ENCODE results near the gene P2RX3.
"Not testable (repeated sequence)": the region's sequence is repeated elsewhere in the genome, so short reads cannot be mapped to it uniquely, and the experiment has no call there.

The P2RX3 gene

GRCh38 chr11:57324886-57325734 is 13.0 kb upstream of the P2RX3 start, which contains the start of gene TNKS1BP1:
Gene TNKS1BP1, minus strand, starts transcription at chr11:57324952. Its CDS starts 3,067 bp downstream, at chr11:57321885.
- DNase-seq (ENCODE audit: low read depth in 2 of 2), result peak; percentile 80 to 81

DNA sequence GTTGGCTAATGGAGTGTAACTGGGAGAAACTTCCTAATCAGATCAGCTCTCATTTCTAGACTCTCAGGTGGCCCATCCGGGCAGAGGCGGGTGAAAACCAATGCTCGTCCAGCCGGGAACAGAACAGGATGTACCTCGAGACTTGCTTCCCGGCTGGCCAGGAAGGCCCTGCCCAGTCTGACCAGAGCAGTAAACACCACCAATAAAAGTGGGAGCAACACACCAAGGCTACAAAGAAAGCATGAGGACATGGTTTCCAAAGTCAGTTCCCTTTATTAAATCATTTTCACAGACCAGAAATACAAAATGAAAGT is 12.5 kb upstream of the P2RX3 start:
- DNase-seq (ENCODE audit: low read depth in 2 of 2), result no peak

DNA sequence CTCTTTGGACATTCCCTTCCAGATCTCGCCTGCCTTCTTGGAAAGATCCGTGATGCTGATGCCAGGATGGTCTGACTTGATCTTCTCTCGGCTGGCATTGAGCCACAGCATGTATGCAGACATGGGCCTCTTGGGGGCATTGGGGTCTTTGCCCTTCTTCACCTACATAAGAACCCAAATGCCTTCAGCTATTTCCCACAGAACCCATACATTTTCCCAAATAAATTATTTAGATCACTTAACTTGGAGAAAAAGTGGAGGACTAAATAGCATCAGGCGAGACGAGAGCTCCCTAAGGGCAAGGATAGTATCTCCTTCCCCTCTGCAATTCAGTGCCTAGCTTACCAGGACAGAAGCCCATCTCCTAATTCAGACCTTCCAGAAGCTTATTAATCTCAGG is 10.4 kb upstream of the P2RX3 start:
- DNase-seq (ENCODE audit: low read depth in 2 of 2), result no peak

- no peak for DNase-seq (ENCODE audit: low read depth in 2 of 2)
These were observed 8.1 kb upstream of the P2RX3 start for GRCh38 chr11:57330029-57330428.

DNA sequence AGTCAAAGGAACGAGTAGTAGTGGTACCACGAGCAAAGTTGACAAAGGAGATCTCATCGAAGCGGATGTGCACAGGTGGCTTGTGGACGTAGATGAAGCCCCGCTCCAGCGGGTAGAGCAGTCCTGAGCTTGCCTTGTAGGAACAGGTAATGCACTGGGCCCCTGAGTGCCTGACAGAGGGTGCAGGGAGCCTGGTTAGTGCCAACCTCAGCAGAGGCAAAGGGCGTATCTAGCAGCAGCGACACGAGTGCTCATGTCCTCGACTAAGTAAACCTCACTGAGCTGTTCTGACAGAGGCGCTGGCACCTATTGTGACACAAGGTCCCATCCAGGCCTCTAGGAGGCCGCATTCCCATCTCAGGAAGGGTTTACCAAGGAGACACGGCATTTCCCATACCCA is 6.4 kb upstream of the P2RX3 start:
- DNase-seq (ENCODE audit: low read depth in 2 of 2), result no peak

DNA sequence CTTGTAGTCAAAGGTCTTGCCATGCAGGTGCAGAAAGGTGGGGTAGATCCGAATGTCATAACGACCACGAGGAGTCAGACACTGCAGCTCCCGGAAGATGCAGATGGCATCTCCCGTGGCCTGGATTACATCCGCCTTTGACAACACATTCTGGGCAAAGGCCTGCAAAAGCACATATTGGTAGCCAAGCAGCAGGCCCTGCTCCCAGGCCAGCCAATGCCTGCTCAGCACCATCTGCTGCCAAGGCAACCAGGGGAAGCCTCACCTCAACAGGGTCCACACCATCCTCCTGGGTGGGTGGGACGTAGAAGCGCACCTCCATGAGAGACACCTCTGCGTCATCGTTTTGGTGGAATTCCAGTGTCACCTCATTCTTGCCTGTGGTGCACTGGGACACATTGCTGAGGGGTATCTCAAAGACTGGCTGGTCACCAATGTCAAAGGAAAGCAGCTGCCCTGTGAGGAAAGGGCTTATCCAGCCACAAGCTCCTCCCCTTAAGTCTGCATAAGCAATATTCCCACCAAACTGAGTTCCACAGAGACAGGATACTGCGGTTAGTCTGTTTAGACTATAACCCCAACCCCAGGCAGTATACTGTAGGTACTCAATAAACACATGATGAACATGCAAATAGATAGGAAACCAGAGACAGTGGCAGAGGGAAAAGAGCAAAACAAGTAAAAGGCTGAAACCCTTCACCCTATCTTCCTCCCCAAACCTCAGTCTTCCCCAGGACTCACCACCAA is 5.3 kb upstream of the P2RX3 start:
- no peak for DNase-seq (ENCODE audit: low read depth in 2 of 2)

GRCh38 chr11:57335023-57335342 is 3.2 kb upstream of the P2RX3 start:
- DNase-seq (ENCODE audit: low read depth in 2 of 2), result no peak

- peak; percentile 71 to 78 for DNase-seq (ENCODE audit: low read depth in 2 of 2)
These were observed 2.6 kb upstream of the P2RX3 start, which contains the start of gene SSRP1 for GRCh38 chr11:57335343-57336110. Gene SSRP1, minus strand, starts transcription at chr11:57335892. Its CDS starts 771 bp downstream, at chr11:57335121.

- no peak for DNase-seq (ENCODE audit: low read depth in 2 of 2)
These were observed 2.0 kb upstream of the P2RX3 start for GRCh38 chr11:57336111-57336666.

GRCh38 chr11:57336856-57337255 is 1.3 kb upstream of the P2RX3 start:
- not testable (repeated sequence) for DNase-seq (ENCODE audit: low read depth in 2 of 2)

GRCh38 chr11:57339328-57339727 is 1.2 kb downstream of the P2RX3 start:
- DNase-seq (ENCODE audit: low read depth in 2 of 2), result no peak

GRCh38 chr11:57340039-57340615 is 2.0 kb downstream of the P2RX3 start:
- DNase-seq (ENCODE audit: low read depth in 2 of 2), result no peak

DNA sequence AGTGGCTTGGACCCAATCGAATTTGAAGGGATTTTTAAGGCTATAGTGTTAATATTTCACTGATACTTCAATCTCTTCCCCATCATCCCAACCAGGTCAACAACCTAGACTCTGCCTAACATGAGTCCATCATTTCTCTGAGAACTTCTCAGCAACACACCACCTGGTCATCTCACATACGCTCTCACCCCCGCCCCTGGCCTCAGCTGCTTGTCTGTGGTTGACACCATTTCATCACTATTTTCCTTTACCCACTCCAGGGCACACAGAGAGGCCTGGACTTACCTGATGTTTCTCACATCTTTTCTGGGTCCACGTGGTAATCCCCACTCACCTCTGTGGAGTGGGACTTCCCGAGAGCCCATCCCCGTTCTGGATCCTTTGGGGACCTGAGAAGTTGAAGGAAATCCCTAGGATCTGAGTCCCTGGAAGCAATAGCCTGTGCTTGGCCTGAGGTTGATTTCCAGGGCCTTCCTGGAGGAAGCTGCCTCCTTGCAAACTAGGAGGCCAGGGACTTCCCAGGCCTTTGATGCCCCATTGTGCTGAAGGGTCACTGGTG is 3.2 kb downstream of the P2RX3 start:
- DNase-seq (ENCODE audit: low read depth in 2 of 2), result no peak

DNA sequence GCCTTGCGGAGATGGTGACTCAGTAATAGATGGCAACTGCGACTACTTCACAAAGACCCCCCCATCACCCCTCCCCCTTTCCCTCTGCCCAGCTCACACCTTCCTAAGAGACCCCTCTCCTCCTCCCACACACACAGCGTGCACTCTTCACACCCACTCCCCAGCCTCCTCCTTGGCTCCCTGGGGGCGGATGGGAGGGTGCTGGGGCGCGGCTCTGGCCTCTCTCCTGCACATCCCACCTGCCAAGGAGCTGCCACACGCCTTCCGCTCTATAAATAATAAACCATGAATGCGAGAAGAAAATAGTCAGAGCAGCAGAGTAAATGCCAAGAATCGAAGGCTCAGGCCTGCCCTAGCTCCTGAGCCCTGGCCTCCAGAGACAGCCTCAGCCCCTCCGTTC is 4.5 kb downstream of the P2RX3 start:
- DNase-seq (ENCODE audit: low read depth in 2 of 2), result no peak

DNA sequence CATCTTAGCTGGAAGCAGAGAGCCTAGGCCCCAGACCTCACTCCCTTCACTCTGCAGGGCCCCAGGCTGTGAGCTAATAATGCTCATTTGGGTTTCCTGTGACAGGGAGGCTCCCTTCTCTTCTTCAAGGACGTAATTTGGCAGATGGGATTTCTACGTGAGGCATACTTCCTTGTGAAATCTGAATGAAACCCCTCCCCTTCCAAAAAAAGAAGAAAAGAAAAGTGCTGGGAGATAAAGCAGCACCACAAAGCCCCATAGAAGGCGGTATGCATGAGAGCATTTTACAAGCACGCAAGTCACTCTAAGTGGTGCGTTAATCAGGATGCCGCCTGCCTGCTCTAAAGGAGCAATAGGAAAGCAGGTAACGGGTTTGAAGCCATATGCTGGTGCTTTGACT is 5.7 kb downstream of the P2RX3 start:
- DNase-seq (ENCODE audit: low read depth in 2 of 2), result no peak

DNA sequence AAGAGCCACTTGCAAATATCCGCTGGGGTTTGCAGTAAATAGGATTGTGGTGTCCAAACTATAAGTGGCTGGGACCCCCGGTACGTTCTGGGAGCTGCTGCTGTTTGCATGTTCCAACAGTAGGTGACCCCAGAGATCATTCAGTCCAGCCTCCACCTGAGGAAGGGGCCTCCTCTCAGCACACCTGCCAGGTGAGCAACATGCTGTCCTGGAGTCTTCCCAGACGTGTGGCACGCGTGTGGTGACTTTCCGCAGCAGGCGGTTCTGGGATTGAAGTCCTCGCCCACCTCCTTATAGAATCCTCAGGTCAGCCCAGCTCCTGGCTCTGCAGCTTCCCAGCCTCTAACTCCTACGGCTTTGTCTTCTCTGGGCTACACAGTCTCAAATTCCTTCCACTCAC is 6.7 kb downstream of the P2RX3 start:
- DNase-seq (ENCODE audit: low read depth in 2 of 2), result no peak

GRCh38 chr11:57345555-57346211 is 7.5 kb downstream of the P2RX3 start:
- peak; percentile 40 to 55 for DNase-seq (ENCODE audit: low read depth in 2 of 2)

GRCh38 chr11:57347336-57347735 is 9.2 kb downstream of the P2RX3 start:
- DNase-seq (ENCODE audit: low read depth in 2 of 2), result no peak

GRCh38 chr11:57348052-57348451 is 9.9 kb downstream of the P2RX3 start:
- DNase-seq (ENCODE audit: low read depth in 2 of 2), result no peak

DNA sequence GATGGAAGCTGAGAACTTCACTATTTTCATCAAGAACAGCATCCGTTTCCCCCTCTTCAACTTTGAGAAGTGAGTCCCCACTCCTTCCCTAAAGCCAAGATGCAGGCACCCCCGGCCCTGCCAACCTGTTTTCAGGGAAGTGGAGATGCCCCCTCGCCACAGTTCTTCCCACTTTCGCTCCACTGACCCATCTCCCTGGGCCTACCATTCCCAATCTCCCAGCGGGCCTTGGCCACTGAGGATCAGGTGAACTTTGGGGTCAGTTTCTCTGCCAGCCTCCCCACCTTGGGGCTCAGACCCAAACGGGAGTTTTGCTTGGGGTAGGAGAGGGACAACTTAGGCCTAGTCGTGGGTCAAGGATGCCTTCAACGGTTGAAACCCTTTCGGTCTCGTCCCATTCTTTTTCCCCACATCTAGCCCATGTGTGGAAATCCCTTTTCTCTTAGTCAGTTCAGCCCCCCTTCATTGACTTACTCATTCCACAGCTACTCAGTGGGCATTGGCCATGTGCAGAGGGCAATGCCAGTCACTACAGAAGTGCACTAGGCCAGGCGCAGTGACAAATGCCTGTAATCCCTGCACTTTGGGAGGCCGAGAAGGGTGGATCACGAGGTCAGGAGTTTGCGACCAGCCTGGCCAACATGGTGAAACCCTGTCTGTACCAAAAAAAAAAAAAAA is 10.6 kb downstream of the P2RX3 start:
- no peak for DNase-seq (ENCODE audit: low read depth in 2 of 2)

Measured in stimulated activated CD8-positive, alpha-beta memory T cell treated with anti-CD3 and anti-CD28 coated beads, Interleukin-2, amount 100 ng/mL, for 1 hour (primary cell).